NB4 (cell line): ENCODE results near the gene CXCR1.

Experiments
- CTCF ChIP-seq: IDR thresholded peaks from one replicate; pipeline ENCODE4 v1.5.1; 2012; ENCODE audit warnings: low read depth, low read length
- POLR2A ChIP-seq: IDR thresholded peaks from 2 replicates; pipeline ENCODE4 v1.6.1; 2011; ENCODE audit warnings: mild to moderate bottlenecking; ENCODE audit not compliant: insufficient read length; ENCODE audit errors: extremely low read depth

DNA sequence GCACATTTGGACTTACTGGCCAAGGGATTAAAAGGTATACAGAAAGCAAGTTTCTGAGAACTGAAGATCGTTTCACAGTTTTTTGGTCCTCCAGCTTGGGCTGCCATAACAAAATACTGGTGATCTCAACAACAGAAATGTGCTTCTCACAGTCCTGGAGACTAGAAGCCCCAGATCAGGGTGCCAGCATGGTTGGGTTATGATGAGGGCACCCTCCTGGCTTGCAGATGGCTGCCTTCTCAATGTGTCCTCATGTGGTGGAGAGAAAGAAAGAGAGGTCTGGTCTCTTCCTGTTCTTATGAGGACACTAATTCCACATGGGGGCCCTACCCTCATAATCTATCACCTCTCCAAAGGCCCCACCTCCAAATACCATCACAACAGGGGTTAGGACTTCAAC, 20.1 kb upstream of the CXCR1 start:
- TF ChIP-seq CTCF (no peak), POLR2A (no peak)
